Body of pancreas (tissue), 4 donors: ENCODE results near the gene JAKMIP2. TPM values are rescaled to one million over a fixed set of nuclear protein-coding genes. Genes with fewer than 3 reads are reported as not detected.

Experiments used
- ATAC-seq: fragments of 150-250 bp; one replicate; pipeline ENCODE4 v1.9.1; 2016
- DNase-seq, 4 donors: peaks; one replicate each; pipeline ENCODE4 v3.0.0-alpha.2; 2019
- H3K27ac ChIP-seq, 4 donors: fragments of 200-600 bp; sonication (generic); 1 replicate in 3 of 4; 2 replicates in 1 of 4; pipeline versions ENCODE4 v1.5.1 to v1.6.1; 2016 to 2019; ENCODE audit warnings: mild to moderate bottlenecking in 1 of 4, mixed read lengths in 1 of 4, moderate library complexity in 1 of 4
- H3K27me3 ChIP-seq, 2 donors: fragments of 200-600 bp; sonication (generic); one replicate each; pipeline ENCODE4 v1.6.0; 2016; ENCODE audit warnings: mild to moderate bottlenecking in 1 of 2
- H3K36me3 ChIP-seq, 2 donors: fragments of 200-600 bp; sonication (generic); replicated peaks in 1 of 2; 2 replicates each; pipeline ENCODE4 v1.5.1; 2016; ENCODE audit warnings: low read depth in 2 of 2; ENCODE audit not compliant: insufficient read depth in 1 of 2
- H3K4me1 ChIP-seq: fragments of 200-600 bp; sonication (generic); one replicate; pipeline ENCODE4 v1.6.0; 2016
- H3K4me3 ChIP-seq, 2 donors: fragments of 200-600 bp; sonication (generic); 1 replicate in 1 of 2; 2 replicates in 1 of 2; pipeline ENCODE4 v1.5.1; 2016 to 2019
- H3K9me3 ChIP-seq, 3 donors: fragments of 200-600 bp; sonication (generic); 1 replicate in 2 of 3; 2 replicates in 1 of 3; pipeline ENCODE4 v1.5.1; 2016
- CTCF ChIP-seq, 7 experiments: fragments of 450-650 bp in 4 of 7; fragments of 200-600 bp in 3 of 7; sonication (generic) in 3 of 7; IDR thresholded peaks; one replicate each; pipeline ENCODE4 v1.5.1; 2016 to 2019; ENCODE audit warnings: antibody characterized with exemption in 7 of 7
- POLR2A ChIP-seq, 3 donors: fragments of 450-650 bp; IDR thresholded peaks; one replicate each; pipeline ENCODE4 v1.6.1; 2016; ENCODE audit warnings: antibody characterized with exemption in 3 of 3, mild to moderate bottlenecking in 2 of 3
- WGBS, 2 donors: methylation state at CpG; one replicate each; pipeline ENCODE4 v1.1.5; 2017; 5-methylcytosine and 5-hydroxymethylcytosine counted together
- intact Hi-C: fragments of 100-400 bp; cut with DNase I; formaldehyde crosslinking; loops from one replicate; pipeline ENCODE4 v1.15.1; 2023
- total RNA-seq, 2 donors: library from RNA; depleted of rRNA; stranded (reverse); fragments of >200 nt; gene quantifications; one replicate each; pipeline ENCODE4 v1.1.0, GENCODE V29; 2016

Gene JAKMIP2
- total RNA-seq, 2 donors from 2014 or later: 0.78 to 1.3 TPM

DNA sequence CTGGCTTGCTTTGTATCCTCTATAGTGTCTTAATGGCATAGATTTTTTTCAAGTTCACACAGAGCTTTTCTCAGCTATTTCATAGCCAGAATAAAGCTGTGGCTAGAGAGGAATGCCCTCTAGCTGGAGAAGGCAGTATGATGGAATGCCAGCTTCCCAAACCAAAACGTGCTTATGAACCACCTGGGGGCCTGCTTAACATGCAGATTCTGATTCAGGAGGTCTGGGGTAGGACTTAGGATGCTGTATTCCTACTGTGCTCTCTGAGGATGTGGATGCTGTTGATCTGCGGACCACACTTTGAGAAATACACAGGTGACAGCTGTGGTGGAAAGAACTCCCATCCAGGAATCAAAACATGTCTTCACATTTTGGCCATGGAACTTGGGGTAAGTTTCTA, 222.8 kb downstream of the JAKMIP2 start:
- no peaks in the 10 kb centered on the region for H3K9me3 ChIP-seq
- intact Hi-C loops: no loop called here
- no peak overlapping the region for H3K4me3 ChIP-seq
- TF ChIP-seq CTCF (IDR thresholded peaks at IDR 0.05) (no peak), POLR2A (IDR thresholded peaks at IDR 0.05) (no peak)
- H3K36me3 ChIP-seq: no peaks in the 10 kb centered on the region
- no peaks in the 10 kb centered on the region for H3K27me3 ChIP-seq
- ATAC-seq: no peak
- DNase-seq: no peak
- no peaks in the 10 kb centered on the region for H3K4me1 ChIP-seq
- WGBS, 2 donors: 38 to 49% methylated on average over 2 of the region's 2 CpGs
- H3K27ac ChIP-seq: no peak overlapping the region

- Histone ChIP-seq H3K36me3 (no peaks in the 10 kb centered on the region), H3K27ac (no peak overlapping the region), H3K4me1 (no peaks in the 10 kb centered on the region), H3K27me3 (no peaks in the 10 kb centered on the region), H3K9me3 (no peaks in the 10 kb centered on the region), H3K4me3 (no peak overlapping the region)
- TF ChIP-seq POLR2A (IDR thresholded peaks at IDR 0.05) (no peak), CTCF (IDR thresholded peaks at IDR 0.05) (peak in 4 of 7 experiments; percentile 19 to 34 (median 24))
- 23 to 31% methylated on average over 2 of the region's 2 CpGs for WGBS, 2 donors
- intact Hi-C loops: no loop called here
- DNase-seq: peak in 3 of 4 donors; percentile 18 to 36 (median 19)
- no peak for ATAC-seq
These were observed 223.7 kb downstream of the JAKMIP2 start for GRCh38 chr5:147558826-147559225.

DNA sequence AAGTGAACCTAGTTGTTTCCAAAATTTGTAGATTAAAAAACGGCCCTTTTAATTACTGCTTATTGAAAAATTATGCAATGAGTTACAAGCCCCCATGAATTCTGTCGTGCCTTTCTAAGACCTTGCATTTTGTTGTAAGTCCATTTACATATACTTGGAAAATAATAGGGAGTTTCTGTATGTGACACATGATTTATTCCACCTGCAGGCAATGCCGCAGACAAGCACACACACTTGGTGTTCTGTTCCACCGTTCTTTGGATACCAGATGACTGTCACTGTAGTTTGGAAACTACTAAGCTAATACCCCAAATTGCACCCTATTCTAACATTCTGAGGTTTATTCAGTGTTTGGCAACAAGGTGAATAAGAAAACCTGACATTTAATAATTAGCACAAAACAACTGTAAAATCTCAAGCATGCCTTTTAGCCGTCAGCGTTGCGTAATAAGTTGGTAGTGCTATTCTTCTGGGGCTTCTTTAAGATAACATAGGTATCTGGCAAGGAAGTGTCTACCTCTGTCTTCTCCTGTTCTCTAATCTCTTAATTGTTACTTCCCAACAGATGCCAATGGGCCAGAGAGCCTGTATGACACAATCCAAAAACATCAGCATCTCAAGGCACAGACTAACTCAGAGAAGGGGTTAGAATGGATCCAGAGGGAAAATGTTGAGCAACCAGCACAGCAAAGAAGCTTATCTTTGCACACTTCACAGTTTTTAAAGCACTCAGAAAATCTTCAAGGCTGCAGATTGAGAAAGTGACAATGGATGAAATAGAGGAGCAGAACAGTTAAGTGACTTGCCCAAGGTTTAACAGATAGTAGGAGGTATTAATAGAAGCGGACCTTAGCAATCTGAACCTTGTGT, 224.4 kb downstream of the JAKMIP2 start:
- DNase-seq (no peak), ATAC-seq (no peak)
- no peaks in the 10 kb centered on the region for H3K9me3 ChIP-seq
- intact Hi-C loops: no loop called here
- TF ChIP-seq POLR2A (IDR thresholded peaks at IDR 0.05): no peak
- no peak for TF ChIP-seq CTCF (IDR thresholded peaks at IDR 0.05)
- 75% methylated on average over 8 of the region's 8 CpGs for WGBS, 2 donors
- H3K27ac ChIP-seq: no peak overlapping the region
- no peaks in the 10 kb centered on the region for H3K27me3 ChIP-seq
- H3K4me1 ChIP-seq: no peaks in the 10 kb centered on the region
- H3K36me3 ChIP-seq: no peaks in the 10 kb centered on the region
- no peak overlapping the region for H3K4me3 ChIP-seq

DNA sequence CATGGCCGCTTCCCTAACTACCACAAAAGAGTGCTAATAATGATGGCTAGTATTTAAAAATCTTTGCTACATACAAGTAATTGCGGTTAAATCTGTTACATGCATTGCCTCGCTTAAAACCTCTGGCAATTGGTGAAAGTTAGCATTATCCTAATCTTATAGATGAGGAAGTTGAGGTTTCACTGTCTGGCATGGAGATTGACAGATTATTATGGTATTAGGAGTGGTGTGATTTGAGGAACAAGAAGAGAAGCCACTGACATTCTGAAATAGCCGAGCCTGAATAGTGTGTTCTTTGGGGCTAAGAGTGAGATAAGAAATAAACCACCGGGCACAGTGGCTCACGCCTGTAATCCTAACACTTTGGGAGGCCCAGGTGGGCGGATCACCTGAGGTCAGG, 227.4 kb downstream of the JAKMIP2 start:
- intact Hi-C loops: no loop called here
- no peaks in the 10 kb centered on the region for H3K36me3 ChIP-seq
- H3K4me3 ChIP-seq: no peak overlapping the region
- H3K9me3 ChIP-seq: no peaks in the 10 kb centered on the region
- no peak for DNase-seq
- no peak for ATAC-seq
- WGBS, 2 donors: 70 to 78% methylated on average over 7 of the region's 7 CpGs
- TF ChIP-seq POLR2A (IDR thresholded peaks at IDR 0.05) (no peak), CTCF (IDR thresholded peaks at IDR 0.05) (no peak)
- no peaks in the 10 kb centered on the region for H3K27me3 ChIP-seq
- H3K27ac ChIP-seq: no peak overlapping the region
- H3K4me1 ChIP-seq: no peaks in the 10 kb centered on the region
